HFFc6 (cell line): ENCODE measurements around the gene ADAMTSL2. TPM values are rescaled to one million over a fixed set of nuclear protein-coding genes. Genes with fewer than 3 reads are reported as not detected.
"Not testable (repeated sequence)": the region's sequence is repeated elsewhere in the genome, so short reads cannot be mapped to it uniquely, and the experiment has no call there.

Experiments
- DNase-seq: peaks from one replicate; pipeline ENCODE4 v3.0.0-alpha.2; 2018
- H3K27ac Mint-ChIP-seq: 2 replicates; pipeline ENCODE4 v1.8.0; 2020; ENCODE audit warnings: mild to moderate bottlenecking, mixed read lengths
- H3K27me3 Mint-ChIP-seq: 2 replicates; pipeline ENCODE4 v1.8.0; 2021; ENCODE audit warnings: mild to moderate bottlenecking, moderate library complexity, mixed read lengths; ENCODE audit not compliant: insufficient read depth
- H3K36me3 Mint-ChIP-seq: 2 replicates; pipeline ENCODE4 v1.8.0; 2021; ENCODE audit warnings: low read depth, mixed read lengths
- H3K4me1 Mint-ChIP-seq: 2 replicates; pipeline ENCODE4 v1.8.0; 2020; ENCODE audit warnings: low read depth, mixed read lengths
- H3K4me3 Mint-ChIP-seq: 2 replicates; pipeline ENCODE4 v1.8.0; 2020; ENCODE audit warnings: mild to moderate bottlenecking, moderate library complexity, mixed read lengths
- H3K9me3 Mint-ChIP-seq: 2 replicates; pipeline ENCODE4 v1.8.0; 2020; ENCODE audit warnings: mild to moderate bottlenecking, mixed read lengths
- CTCF ChIP-seq: fragments of 200-600 bp; sonication (generic); IDR thresholded peaks from 2 replicates; pipeline ENCODE4 v1.5.0; 2021; ENCODE audit warnings: antibody characterized with exemption, mild to moderate bottlenecking
- total RNA-seq, 6 experiments: library from RNA; stranded (reverse); fragmentation: NEBNext Ultra II Directional; extraction: Animal tissue kit (Norgen Biotek cat#: 25700); gene quantifications; 2 replicates in 1 of 6; 3 replicates in 5 of 6; pipeline ENCODE4 v1.2.3, GENCODE V29; 2021

The ADAMTSL2 gene
- total RNA-seq, 6 experiments from 2014 or later: 0.05 to 0.07 (median 0.06) TPM; not detected in 3

- H3K27me3 Mint-ChIP-seq: peaks cover 18% of the 10 kb centered on the region
- no peak for DNase-seq
- no peaks in the 10 kb centered on the region for H3K36me3 Mint-ChIP-seq
- peaks cover 25% of the 10 kb centered on the region for H3K4me1 Mint-ChIP-seq
- H3K4me3 Mint-ChIP-seq: no peak overlapping the region
- no peak overlapping the region for H3K27ac Mint-ChIP-seq
- TF ChIP-seq CTCF: no peak
- H3K9me3 Mint-ChIP-seq: no peaks in the 10 kb centered on the region
Observed at GRCh38 chr9:133560944-133561343, 26.4 kb downstream of the ADAMTSL2 start.

GRCh38 chr9:133561976-133562554 is 27.6 kb downstream of the ADAMTSL2 start:
- TF ChIP-seq CTCF: no peak
- H3K36me3 Mint-ChIP-seq: no peaks in the 10 kb centered on the region
- DNase-seq: no peak
- H3K27me3 Mint-ChIP-seq: peaks cover 20% of the 10 kb centered on the region
- no peak overlapping the region for H3K27ac Mint-ChIP-seq
- H3K4me3 Mint-ChIP-seq: no peak overlapping the region
- peaks cover 25% of the 10 kb centered on the region for H3K4me1 Mint-ChIP-seq
- H3K9me3 Mint-ChIP-seq: no peaks in the 10 kb centered on the region

- Mint-ChIP-seq H3K9me3 (no peaks in the 10 kb centered on the region), H3K27ac (no peak overlapping the region), H3K4me1 (peaks cover 21% of the 10 kb centered on the region), H3K4me3 (no peak overlapping the region), H3K27me3 (peaks cover 21% of the 10 kb centered on the region), H3K36me3 (no peaks in the 10 kb centered on the region)
- TF ChIP-seq CTCF: no peak
- DNase-seq: no peak
Observed at GRCh38 chr9:133562611-133563290, 28.2 kb downstream of the ADAMTSL2 start.

GRCh38 chr9:133563291-133563796 is 28.8 kb downstream of the ADAMTSL2 start:
- no peak for TF ChIP-seq CTCF
- Mint-ChIP-seq H3K4me1 (peaks cover 15% of the 10 kb centered on the region), H3K36me3 (no peaks in the 10 kb centered on the region), H3K27me3 (peaks cover 23% of the 10 kb centered on the region), H3K9me3 (no peaks in the 10 kb centered on the region), H3K27ac (no peak overlapping the region), H3K4me3 (no peak overlapping the region)
- DNase-seq: no peak

- DNase-seq, H3K9me3 Mint-ChIP-seq, H3K4me3 Mint-ChIP-seq, H3K36me3 Mint-ChIP-seq, H3K27ac Mint-ChIP-seq: not testable (repeated sequence)
- Mint-ChIP-seq H3K4me1 (peaks cover 11% of the 10 kb centered on the region), H3K27me3 (peaks cover 24% of the 10 kb centered on the region)
Observed at GRCh38 chr9:133563814-133564213, 29.3 kb downstream of the ADAMTSL2 start.

GRCh38 chr9:133564451-133565116 is 30.1 kb downstream of the ADAMTSL2 start:
- Mint-ChIP-seq H3K36me3 (no peaks in the 10 kb centered on the region), H3K4me1 (peaks cover 4% of the 10 kb centered on the region; the same call in 1 of the 2 replicates), H3K9me3 (no peaks in the 10 kb centered on the region), H3K4me3 (no peak overlapping the region), H3K27me3 (peaks cover 26% of the 10 kb centered on the region), H3K27ac (no peak overlapping the region)
- no peak for TF ChIP-seq CTCF
- no peak for DNase-seq
